OCI-LY7 (cell line): ENCODE measurements around the gene CMPK2.

ENCODE experiments used
- CTCF ChIP-seq: fragments of 200-600 bp; sonication (generic); conservative IDR thresholded peaks from 2 replicates; pipeline ENCODE4 v1.5.1; 2014; ENCODE audit warnings: mild to moderate bottlenecking, antibody characterized with exemption, low read length, moderate library complexity, mixed read lengths
- EZH2phosphoT487 ChIP-seq: fragments of 200-600 bp; sonication (generic); IDR thresholded peaks from 2 replicates; pipeline ENCODE4 v1.6.1; 2018; ENCODE audit warnings: low read depth, borderline replicate concordance, mild to moderate bottlenecking, mixed run types, antibody characterized with exemption, low read length, moderate library complexity, mixed read lengths

GRCh38 chr2:6813573-6813972 is 52.1 kb downstream of the CMPK2 start:
- TF ChIP-seq CTCF, result no peak
- no peak for TF ChIP-seq EZH2phosphoT487
